ACC112 (cell line): Measurements from ENCODE around the gene DENND1A.

ENCODE experiments used
- H2AFZ ChIP-seq: fragments of 200-600 bp; sonication (generic); one replicate; pipeline ENCODE4 v1.6.0; 2017; ENCODE audit warnings: antibody characterized with exemption, low read length; ENCODE audit not compliant: unreplicated experiment
- H3K27ac ChIP-seq: fragments of 200-600 bp; sonication (generic); 2 replicates; pipeline ENCODE4 v1.5.1; 2014; ENCODE audit warnings: low read depth, mild to moderate bottlenecking, antibody characterized with exemption, low read length, moderate library complexity
- H3K27me3 ChIP-seq: fragments of 200-600 bp; sonication (generic); 2 replicates; pipeline ENCODE4 v1.6.1; 2014; ENCODE audit warnings: mild to moderate bottlenecking, antibody characterized with exemption, low read length, moderate library complexity, mixed read lengths; ENCODE audit not compliant: insufficient read depth
- H3K36me3 ChIP-seq: fragments of 200-600 bp; sonication (generic); 2 replicates; pipeline ENCODE4 v1.6.1; 2016; ENCODE audit warnings: mild to moderate bottlenecking, antibody characterized with exemption, low read length, moderate library complexity, mixed read lengths; ENCODE audit not compliant: insufficient read depth
- H3K4me1 ChIP-seq: fragments of 200-600 bp; sonication (generic); one replicate; pipeline ENCODE4 v1.6.1; 2016; ENCODE audit warnings: low read length, mixed read lengths; ENCODE audit not compliant: insufficient read depth, unreplicated experiment, control insufficient read depth
- H3K4me3 ChIP-seq: fragments of 200-600 bp; sonication (generic); 2 replicates; pipeline ENCODE4 v1.5.1; 2014; ENCODE audit warnings: mild to moderate bottlenecking, low read depth, low read length
- H3K79me2 ChIP-seq: fragments of 200-600 bp; sonication (generic); one replicate; pipeline ENCODE4 v1.6.0; 2016; ENCODE audit warnings: low read length; ENCODE audit not compliant: control insufficient read depth, unreplicated experiment, insufficient read depth

Gene DENND1A

DNA sequence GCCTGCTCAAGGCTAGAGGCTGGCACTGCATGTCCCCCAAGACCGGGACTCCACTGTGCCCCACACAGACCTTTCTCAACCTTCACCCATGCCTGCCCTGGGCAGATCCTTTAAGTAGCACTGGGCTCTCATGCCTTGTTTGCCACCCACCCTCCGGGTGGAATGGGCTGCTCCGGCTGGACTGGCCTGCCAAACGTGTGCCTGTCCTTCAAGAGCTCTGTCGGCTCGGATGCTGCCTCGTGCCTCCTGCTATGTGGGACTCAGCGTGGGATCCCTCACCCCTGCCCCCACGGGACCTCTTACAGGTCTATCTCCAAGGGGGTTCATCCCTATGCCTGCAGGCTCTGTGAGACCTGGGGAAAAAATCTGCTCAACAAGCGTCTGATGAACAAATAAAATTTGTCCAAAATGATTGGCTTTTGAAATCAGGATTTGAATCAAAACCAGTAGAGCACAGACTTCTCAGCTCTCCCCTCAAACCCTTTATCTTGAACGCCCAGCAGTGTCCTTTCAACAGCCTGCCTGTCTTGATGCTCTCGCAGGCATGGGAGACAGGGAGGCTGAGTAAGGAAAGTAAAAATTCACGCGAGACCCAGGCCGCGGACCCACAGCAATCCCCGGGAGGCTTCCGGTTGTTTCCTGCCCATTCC is 517.6 kb downstream of the DENND1A start:
- Histone ChIP-seq H3K27me3 (no peaks in the 10 kb centered on the region), H3K4me1 (no peaks in the 10 kb centered on the region), H3K79me2 (no peaks in the 10 kb centered on the region), H3K36me3 (no peaks in the 10 kb centered on the region), H3K4me3 (no peak overlapping the region), H3K27ac (no peak overlapping the region), H2AFZ (no peak overlapping the region)

DNA sequence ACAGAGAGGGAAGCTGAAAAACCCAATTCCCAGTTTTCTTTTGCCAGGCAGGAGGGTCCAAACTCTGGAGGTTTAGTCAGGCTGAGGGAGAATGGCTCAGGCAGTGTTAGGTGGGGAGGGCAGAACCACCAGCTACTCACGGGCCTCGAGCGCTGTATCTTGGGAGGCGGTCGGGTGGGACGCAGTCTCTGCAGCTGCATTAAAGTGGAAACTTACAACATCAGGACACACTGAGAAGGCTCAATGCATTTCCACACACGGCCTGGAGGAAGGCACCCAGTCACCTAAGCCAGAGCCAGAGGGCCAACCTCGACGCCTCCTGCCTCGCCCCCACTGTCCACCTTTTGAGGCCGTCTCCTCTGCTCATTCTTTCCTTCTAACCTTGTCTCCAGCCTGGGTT is 518.3 kb downstream of the DENND1A start:
- Histone ChIP-seq H3K79me2 (no peaks in the 10 kb centered on the region), H2AFZ (no peak overlapping the region), H3K4me1 (no peaks in the 10 kb centered on the region), H3K27me3 (no peaks in the 10 kb centered on the region), H3K27ac (no peak overlapping the region), H3K36me3 (no peaks in the 10 kb centered on the region), H3K4me3 (no peak overlapping the region)

DNA sequence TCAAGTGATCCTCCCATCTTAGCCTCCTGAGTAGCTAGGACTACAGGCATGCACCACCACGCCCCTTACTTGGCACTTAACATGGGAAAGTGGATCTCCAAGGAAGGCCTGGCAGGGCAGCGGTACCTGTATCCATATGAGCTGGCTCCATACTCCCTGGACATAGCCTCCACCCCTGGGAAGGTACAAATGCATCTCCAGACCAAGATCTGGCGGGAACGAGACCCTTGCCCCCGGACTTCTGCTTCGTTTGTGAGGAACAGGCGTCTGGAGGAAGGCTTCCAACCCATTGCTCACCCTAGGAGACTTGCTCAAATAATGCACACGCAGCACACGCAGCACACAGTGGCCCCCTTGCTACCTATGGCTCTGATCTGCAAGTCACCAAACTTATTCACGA is 518.7 kb downstream of the DENND1A start:
- Histone ChIP-seq H3K27me3 (no peaks in the 10 kb centered on the region), H3K27ac (no peak overlapping the region), H3K4me3 (no peak overlapping the region), H3K36me3 (no peaks in the 10 kb centered on the region), H3K4me1 (no peaks in the 10 kb centered on the region), H3K79me2 (no peaks in the 10 kb centered on the region), H2AFZ (no peak overlapping the region)

DNA sequence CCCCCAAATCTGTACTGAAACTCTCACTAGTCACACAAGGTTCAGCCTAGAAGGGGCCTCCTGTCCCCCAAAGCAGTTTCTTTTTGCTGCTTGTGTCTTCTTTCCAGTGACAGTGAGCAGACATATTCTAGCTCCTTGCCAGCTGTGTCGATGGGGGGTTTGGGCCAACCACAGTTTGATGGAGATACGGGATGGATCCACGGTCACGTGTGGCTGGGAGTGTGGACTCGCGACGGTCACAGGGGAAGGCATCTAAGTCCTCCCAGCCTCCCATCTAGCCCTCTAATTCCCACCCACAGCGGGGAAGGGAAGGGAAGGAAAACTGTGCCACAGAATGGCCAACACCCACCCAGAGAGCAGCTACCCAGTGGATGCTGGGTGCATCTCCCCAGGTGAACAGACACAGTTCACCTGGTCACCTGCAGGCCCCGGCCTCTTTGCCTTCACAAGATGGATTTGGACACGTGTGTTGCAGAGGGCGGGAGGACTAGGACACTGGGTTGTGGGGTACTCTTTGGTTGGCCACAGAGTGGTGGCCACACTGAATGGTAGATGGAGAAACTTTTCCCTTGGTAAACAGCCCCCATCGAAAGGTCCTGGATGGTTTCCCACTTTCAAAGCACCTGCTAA is 519.5 kb downstream of the DENND1A start:
- Histone ChIP-seq H3K27ac (no peak overlapping the region), H2AFZ (no peak overlapping the region), H3K36me3 (no peaks in the 10 kb centered on the region), H3K4me1 (no peaks in the 10 kb centered on the region), H3K27me3 (no peaks in the 10 kb centered on the region), H3K79me2 (no peaks in the 10 kb centered on the region), H3K4me3 (no peak overlapping the region)

DNA sequence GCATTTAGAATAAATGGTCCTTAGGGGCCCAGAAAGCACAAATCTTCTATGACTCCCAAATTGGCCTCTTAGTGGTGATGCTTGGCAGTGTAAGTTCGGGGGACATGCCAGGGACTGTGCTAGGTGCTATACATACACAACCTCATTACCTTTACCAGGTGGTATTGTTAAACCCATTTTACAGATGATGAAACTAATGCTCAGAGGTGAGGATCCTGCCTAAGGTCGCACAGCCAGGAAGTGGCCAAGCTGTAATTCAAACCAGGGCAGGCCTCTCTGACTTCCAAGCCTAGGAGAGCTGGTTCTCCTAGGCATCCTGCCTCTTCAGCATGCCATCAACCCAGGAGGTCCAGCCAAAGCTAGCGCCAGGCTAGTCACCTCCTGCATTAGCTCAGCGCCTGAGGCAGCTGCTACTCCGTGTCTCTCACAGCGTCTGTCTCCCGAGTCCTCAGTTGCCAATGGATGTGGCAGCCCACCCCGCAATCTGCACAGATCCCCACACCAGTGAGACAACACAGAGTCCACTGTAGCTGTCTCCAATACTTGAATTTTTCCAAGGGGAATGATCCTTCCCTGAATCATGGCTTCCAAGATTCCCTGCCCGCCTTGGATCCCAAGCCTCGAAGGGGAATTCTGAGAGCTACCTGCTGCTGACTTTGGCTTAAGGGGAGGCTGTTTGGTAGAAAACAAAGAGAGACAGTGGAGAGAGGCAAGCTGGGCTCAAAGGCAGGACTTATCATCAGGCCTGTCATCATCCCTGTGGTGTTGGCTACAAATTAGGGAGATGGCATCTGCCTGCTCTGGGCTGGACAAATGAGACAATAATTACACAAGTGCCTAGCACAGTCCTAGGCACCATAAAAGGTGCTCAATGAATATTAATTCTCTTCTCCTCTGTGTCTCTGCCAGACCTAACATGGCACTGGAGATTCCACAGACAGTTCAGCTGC is 521.3 kb downstream of the DENND1A start:
- no peak overlapping the region for H3K27ac ChIP-seq
- no peak overlapping the region for H2AFZ ChIP-seq
- H3K4me1 ChIP-seq = no peaks in the 10 kb centered on the region
- H3K36me3 ChIP-seq = no peaks in the 10 kb centered on the region
- H3K79me2 ChIP-seq = no peaks in the 10 kb centered on the region
- H3K4me3 ChIP-seq = no peak overlapping the region
- no peaks in the 10 kb centered on the region for H3K27me3 ChIP-seq

DNA sequence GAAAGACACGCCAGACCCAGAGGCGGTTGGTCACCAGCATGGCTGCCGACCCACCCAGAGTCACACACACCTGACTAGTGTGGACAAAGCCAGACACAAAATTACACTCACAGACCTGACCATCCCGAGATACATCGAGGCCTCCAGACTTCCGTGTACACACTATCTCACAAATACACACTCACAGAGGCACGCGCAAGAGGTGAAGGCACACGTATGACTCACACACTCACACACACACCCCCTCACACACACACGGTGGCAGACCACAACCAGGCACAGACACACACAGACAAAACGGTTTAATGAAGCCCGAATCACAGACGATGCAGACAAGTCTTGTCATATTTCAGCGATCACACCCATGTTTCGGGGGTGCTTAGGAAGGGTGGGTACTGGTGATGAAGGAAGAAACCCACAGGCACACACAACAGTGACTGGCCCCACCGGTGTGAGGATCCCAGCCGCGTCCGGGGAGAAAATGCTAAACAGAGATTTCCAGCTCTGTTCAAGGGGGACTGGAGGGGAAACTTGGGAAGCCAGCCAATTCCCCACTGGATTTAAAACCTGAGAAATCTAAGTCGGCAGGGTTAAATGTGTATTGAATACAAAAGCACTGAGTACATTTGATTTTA is 522.6 kb downstream of the DENND1A start:
- H3K79me2 ChIP-seq = no peaks in the 10 kb centered on the region
- H2AFZ ChIP-seq = no peak overlapping the region
- no peak overlapping the region for H3K4me3 ChIP-seq
- no peaks in the 10 kb centered on the region for H3K36me3 ChIP-seq
- H3K4me1 ChIP-seq = no peaks in the 10 kb centered on the region
- H3K27ac ChIP-seq = no peak overlapping the region
- H3K27me3 ChIP-seq = no peaks in the 10 kb centered on the region

DNA sequence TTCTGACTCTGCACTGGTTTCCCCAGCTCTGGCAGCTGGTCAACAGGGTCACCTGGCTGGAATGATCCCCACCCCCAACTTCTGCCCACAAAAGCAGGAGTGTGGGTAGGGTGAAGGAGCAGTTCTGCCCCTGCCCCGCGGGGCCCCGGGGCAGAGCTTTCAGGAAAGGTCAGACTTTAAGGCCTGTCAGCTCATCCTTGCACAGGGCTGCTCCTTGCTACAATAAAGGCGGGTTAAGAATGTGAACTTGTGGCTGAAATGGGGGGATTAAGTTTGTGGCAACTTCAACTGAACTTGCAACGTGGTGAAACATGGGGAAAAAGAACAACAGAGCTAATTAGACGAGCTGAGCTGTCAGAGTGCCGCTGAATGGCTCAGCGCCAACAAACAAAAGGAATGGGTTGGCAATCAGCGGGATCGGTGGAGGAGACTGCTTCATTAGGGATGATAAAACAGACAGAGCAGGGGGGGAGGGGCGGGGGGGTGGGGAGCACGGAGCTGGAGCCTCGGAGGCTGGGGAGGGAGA is 523.2 kb downstream of the DENND1A start:
- H3K4me3 ChIP-seq = no peak overlapping the region
- no peaks in the 10 kb centered on the region for H3K4me1 ChIP-seq
- no peaks in the 10 kb centered on the region for H3K27me3 ChIP-seq
- H3K27ac ChIP-seq = no peak overlapping the region
- no peaks in the 10 kb centered on the region for H3K36me3 ChIP-seq
- no peaks in the 10 kb centered on the region for H3K79me2 ChIP-seq
- no peak overlapping the region for H2AFZ ChIP-seq

DNA sequence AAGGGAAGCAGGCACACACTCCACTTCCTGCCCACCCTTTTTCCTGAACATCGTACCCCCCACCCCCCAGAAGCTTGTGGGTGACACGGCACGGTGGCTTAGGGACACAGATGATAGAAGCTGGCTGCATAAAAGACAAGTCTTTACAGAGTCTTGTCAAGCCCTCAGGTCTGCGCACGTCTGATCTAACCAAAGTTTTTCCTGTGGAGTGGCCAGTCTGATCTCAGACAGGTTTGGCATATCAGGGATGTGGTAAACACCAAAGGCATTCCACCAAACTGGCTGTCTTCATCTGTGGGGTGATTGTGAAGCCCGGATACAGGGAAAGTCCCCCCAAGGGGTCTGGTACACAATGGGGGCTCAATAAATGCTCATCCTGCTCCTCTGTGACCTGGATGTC is 523.9 kb downstream of the DENND1A start:
- Histone ChIP-seq H3K79me2 (no peaks in the 10 kb centered on the region), H3K27me3 (no peaks in the 10 kb centered on the region), H3K4me3 (no peak overlapping the region), H2AFZ (no peak overlapping the region), H3K27ac (no peak overlapping the region), H3K36me3 (no peaks in the 10 kb centered on the region), H3K4me1 (no peaks in the 10 kb centered on the region)

DNA sequence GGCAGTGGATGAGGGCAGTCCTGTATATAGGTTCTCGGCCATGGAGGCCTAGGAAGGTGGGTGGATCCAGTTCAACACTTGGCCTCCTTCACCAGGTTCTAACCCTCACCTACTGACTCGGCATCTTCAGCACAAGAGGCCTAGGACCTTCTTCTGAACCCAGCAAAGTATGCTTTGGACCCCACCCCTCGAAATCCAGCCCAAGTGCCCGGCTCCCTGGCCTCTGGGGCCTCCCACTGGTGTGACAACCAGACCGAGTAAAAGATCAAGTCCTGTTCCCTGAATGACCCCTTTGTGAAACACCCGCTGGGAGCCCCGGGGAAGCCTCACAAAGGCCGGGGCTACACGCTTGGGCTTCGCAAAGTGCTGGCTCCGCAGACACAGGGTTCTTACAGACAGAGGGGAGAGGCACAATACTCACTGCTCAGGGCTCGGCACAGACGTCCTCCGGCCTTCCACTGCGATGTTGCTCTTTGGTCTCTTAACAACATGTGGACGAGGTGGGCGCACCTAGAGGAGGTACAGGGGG is 526.9 kb downstream of the DENND1A start:
- H3K27ac ChIP-seq = no peak overlapping the region
- no peaks in the 10 kb centered on the region for H3K79me2 ChIP-seq
- H3K4me1 ChIP-seq = no peaks in the 10 kb centered on the region
- H3K27me3 ChIP-seq = no peaks in the 10 kb centered on the region
- no peaks in the 10 kb centered on the region for H3K36me3 ChIP-seq
- H3K4me3 ChIP-seq = no peak overlapping the region
- H2AFZ ChIP-seq = no peak overlapping the region

DNA sequence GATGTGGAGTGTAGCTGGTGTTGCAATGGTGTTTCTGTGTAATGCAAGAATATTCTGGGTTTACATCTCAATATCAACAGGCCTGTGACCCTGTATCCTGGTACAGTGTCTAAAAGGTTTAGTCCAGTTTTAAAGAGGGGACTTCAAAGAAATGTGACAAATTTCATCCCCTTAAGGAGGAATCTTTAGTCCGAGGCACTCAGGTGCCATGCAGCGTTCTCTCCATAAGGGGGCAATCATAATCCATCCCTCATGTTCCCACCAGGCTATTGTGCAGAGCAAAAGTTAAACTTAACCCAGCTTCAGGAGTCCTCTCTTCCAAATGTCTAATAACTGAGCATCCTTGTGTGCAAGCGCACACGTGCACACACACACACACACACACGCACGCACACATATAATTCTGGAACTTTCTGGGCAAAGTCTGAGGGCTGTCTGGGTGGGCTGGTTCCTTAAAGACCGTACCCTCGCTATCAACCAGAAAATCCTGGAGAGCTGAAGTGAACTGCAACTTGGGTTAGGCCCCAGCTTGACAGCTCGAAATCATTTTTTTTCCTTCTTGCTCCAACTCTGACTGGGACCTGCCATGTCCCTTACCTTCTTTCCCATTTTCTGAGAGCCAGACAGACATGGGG is 527.9 kb downstream of the DENND1A start:
- no peak overlapping the region for H3K4me3 ChIP-seq
- no peak overlapping the region for H2AFZ ChIP-seq
- H3K4me1 ChIP-seq = no peaks in the 10 kb centered on the region
- H3K27me3 ChIP-seq = no peaks in the 10 kb centered on the region
- no peak overlapping the region for H3K27ac ChIP-seq
- H3K79me2 ChIP-seq = no peaks in the 10 kb centered on the region
- H3K36me3 ChIP-seq = no peaks in the 10 kb centered on the region
